Panc1 (cell line): ENCODE data around the gene TRIM33.

Experiments
- CTCF ChIP-seq: fragments of 450-650 bp; IDR thresholded peaks from 2 replicates; pipeline ENCODE4 v1.5.1; 2017; ENCODE audit warnings: mild to moderate bottlenecking
- TCF7L2 ChIP-seq: IDR thresholded peaks from 2 replicates; pipeline ENCODE4 v1.6.1; 2011; ENCODE audit warnings: mild to moderate bottlenecking, low read depth, low read length, inconsistent platforms

- TF ChIP-seq CTCF, result no peak
- TF ChIP-seq TCF7L2, result no peak
These were observed 39.3 kb upstream of the TRIM33 start for GRCh38 chr1:114550336-114550735.
